GM12872 (cell line): Measurements from ENCODE around the gene ABHD6.

Source experiments
- TF ChIP-seq, protein P1 (sequence below): IDR thresholded peaks from 3 replicates; pipeline ENCODE4 v1.5.1; 2011; ENCODE audit warnings: low read depth, mild to moderate bottlenecking, low read length, moderate library complexity; ENCODE audit not compliant: insufficient read depth

The ABHD6 gene

DNA sequence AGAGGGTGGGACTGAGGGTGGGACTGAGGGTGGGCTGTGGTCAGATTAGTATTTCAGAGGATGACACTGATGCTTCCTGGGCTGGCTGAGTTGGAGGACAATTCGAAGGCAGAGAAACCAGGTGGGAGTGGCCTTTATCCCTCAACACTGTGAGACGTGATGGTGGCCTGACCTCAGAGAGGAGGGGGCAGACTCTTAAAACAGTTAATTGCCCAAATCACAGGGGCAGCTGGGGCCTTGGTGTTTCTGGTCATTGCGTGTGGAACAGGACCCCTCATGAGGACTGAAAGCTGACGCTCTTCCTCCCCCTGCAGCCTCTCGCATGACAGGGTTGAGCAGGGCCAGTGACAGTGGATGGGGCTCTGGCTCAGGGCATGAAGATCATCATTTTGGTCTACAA lies 45.5 kb upstream of the ABHD6 start:
- TF ChIP-seq, protein P1, sequence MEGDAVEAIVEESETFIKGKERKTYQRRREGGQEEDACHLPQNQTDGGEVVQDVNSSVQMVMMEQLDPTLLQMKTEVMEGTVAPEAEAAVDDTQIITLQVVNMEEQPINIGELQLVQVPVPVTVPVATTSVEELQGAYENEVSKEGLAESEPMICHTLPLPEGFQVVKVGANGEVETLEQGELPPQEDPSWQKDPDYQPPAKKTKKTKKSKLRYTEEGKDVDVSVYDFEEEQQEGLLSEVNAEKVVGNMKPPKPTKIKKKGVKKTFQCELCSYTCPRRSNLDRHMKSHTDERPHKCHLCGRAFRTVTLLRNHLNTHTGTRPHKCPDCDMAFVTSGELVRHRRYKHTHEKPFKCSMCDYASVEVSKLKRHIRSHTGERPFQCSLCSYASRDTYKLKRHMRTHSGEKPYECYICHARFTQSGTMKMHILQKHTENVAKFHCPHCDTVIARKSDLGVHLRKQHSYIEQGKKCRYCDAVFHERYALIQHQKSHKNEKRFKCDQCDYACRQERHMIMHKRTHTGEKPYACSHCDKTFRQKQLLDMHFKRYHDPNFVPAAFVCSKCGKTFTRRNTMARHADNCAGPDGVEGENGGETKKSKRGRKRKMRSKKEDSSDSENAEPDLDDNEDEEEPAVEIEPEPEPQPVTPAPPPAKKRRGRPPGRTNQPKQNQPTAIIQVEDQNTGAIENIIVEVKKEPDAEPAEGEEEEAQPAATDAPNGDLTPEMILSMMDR: no peak

DNA sequence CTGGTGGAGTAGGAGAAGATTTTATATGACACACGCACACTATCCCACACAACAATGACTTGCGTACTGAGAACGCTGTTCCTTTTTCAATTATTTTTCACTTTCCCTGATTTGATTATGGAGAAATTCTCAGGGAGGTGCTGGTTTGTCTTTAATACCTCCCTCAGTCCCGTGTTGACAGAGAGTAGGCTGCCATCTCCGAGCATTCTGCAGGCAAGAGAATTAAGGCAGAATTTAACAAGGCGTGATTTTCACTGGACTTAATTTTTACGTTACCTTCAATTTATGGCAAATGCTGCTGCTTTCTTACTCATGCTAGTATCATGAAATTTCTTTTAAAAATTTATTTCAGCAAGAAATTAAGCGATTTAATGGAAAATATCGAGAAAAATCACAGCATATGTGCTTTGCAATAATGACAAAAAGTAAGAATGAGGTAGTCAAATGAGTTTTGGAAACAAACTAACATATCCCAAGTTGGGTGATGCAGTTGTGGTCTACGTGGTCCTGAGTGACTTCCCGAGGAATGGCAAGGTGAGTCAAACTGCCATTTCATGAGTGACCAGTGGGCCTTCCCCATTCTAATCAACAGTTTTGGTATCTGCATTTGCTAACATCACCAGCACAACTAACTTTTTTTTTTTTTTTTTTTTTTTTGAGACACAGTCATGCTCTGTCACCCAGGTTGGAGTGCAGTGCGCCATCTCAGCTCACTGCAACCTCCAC lies 43.7 kb upstream of the ABHD6 start:
- TF ChIP-seq, protein P1: no peak

DNA sequence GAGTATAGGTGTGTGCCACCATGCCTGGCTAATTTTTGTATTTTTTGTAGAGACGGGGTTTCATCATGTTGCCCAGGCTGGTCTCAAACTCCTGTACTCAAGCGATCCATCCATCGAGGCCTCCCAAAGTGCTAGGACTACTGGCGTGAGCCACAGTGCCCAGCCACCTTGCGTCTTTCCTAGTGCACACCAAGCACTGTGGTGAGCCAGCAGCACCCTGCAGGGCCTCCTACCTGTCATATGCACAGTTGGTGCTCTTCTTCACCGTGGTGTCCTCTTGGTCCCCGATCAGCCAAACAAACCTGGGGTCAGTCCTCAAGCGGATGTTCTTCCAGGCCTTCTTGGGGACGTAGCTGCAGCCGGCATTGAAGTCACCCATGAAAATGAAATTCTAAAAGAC lies 40.0 kb upstream of the ABHD6 start:
- TF ChIP-seq, protein P1: no peak

DNA sequence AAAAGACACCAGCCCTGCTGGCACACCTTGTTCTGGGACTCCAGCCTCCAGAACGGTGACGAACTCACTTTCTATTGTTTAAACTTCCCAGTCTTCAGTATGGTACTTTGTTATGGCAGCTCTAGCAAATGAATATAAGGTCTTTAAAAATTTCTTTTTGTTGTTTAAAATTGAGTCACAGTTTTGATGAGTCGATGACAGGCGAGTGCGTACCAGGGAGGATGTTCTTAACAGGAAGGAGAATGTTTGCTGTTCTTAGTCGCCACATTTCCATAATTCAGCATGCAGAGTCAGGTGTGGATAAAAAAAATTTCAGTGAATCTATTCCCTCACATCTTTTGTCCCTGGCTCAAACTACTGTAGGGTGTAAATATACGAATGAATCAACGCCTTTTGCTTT lies 39.2 kb upstream of the ABHD6 start:
- TF ChIP-seq, protein P1: no peak

DNA sequence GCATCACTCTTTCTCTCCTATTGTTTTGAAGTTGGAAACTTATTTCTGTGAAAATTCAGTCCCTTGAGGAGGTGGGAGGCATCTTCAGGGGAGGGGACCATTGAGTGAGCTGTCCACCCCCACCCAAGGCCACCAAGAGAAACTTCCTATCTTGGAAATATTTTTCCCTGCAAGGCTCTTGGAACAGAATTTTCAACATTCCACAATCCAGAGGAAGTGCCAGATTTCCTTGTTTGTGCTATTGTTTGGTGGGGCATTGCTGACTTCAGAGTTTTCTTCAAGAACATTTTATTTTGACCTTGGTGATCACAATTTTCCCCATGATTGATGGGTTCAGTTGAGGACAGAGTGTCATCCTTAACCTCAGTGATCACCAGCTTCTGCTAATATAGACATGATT lies 38.8 kb upstream of the ABHD6 start:
- TF ChIP-seq, protein P1: no peak

DNA sequence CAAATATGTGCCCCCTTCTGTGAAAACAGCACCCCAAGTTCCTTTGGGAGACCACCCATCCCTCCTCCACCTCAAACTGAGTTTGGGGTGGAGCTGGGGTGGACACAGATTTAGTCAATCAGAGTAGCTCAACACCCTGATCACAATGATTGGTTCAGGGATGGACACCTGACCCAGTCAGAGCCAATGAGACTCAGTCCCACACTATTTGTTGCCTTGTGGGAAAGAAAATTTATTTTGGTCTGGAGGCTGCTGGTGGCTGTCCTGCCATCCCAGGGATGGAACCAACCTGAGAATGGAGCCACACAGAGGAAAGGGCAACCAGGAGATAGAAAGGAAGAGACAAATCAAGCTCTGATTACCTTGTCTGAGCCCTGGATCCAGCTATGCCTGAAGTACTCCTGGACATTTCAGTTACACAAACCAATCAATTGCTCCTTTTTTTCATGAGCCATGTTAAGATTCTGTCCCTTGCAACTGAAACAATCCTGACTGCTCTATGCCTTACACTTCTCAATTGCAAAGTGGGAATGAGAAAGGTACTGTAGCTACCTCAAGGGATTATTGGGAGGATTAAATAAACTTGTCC lies 37.4 kb upstream of the ABHD6 start:
- TF ChIP-seq, protein P1: no peak

DNA sequence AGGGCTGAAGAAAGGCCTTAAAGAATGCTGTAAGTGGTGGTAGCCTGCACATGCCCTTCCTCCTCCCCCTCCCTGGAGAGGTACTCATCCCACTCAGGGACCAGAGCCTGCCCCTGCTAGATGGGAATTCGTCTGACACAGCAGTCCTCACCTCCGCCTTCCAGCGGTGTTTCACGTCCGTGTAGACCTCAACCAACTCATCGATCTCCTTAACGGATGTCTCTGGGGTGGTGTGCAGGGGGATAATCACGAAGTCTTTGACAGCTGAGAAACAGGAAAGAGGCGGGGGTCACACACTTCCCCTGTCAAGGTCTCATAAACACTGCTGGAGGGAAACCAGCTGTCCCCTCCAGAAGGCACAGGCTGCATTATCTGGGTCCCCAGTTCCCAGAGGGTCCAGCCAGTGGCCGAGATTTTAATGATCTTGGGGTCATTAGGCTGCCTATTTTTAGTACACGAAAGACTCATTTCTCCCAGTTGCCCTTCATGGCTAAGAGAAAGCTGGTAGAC lies 36.7 kb upstream of the ABHD6 start:
- TF ChIP-seq, protein P1: no peak
